Upper lobe of left lung (tissue), 6 donors: ENCODE results near the gene YIPF4. TPM values are rescaled to one million over a fixed set of nuclear protein-coding genes. Genes with fewer than 3 reads are reported as not detected.

Source experiments
- ATAC-seq, 2 donors: fragments of 200-7000 bp; cut with Tn5 transposase; one replicate each; pipeline ENCODE4 v1.9.1; 2022; ENCODE audit warnings: mild to moderate bottlenecking in 2 of 2, moderate library complexity in 2 of 2; ENCODE audit not compliant: low FRiP score in 2 of 2
- DNase-seq, 2 donors: peaks; one replicate each; pipeline ENCODE4 v3.0.0-alpha.2; 2019 to 2020
- H3K27ac ChIP-seq, 4 donors: fragments of 200-600 bp; sonication (generic); one replicate each; pipeline ENCODE4 v1.5.1; 2016 to 2019
- H3K27me3 ChIP-seq, 4 donors: fragments of 200-600 bp; sonication (generic); one replicate each; pipeline ENCODE4 v1.5.1; 2017 to 2019
- H3K36me3 ChIP-seq, 4 donors: fragments of 200-600 bp; sonication (generic); one replicate each; pipeline ENCODE4 v1.5.1; 2016 to 2019
- H3K4me1 ChIP-seq, 4 donors: fragments of 200-600 bp; sonication (generic); one replicate each; pipeline ENCODE4 v1.5.1; 2018 to 2019
- H3K4me3 ChIP-seq, 4 donors: fragments of 200-600 bp; sonication (generic); one replicate each; pipeline ENCODE4 v1.5.1; 2017 to 2019; ENCODE audit warnings: mild to moderate bottlenecking in 2 of 4, moderate library complexity in 1 of 4
- H3K9me3 ChIP-seq, 4 donors: fragments of 200-600 bp; sonication (generic); one replicate each; pipeline ENCODE4 v1.5.1; 2018 to 2019
- EP300 ChIP-seq, 4 donors: sonication (generic); formaldehyde crosslinking; IDR thresholded peaks; one replicate each; pipeline ENCODE4 v1.5.1; 2017; ENCODE audit warnings: antibody characterized with exemption in 4 of 4, control low read depth in 2 of 4
- POLR2A ChIP-seq, 4 donors: fragments of 450-650 bp; IDR thresholded peaks; one replicate each; pipeline ENCODE4 v1.5.1; 2016 to 2017; ENCODE audit warnings: antibody characterized with exemption in 4 of 4, mild to moderate bottlenecking in 2 of 4
- POLR2AphosphoS5 ChIP-seq, 2 donors: sonication (generic); formaldehyde crosslinking; IDR thresholded peaks; one replicate each; pipeline ENCODE4 v1.5.1; 2017; ENCODE audit warnings: antibody characterized with exemption in 2 of 2
- WGBS, 2 donors: methylation state at CpG; one replicate each; pipeline ENCODE4 v1.1.5; 2017 to 2018; 5-methylcytosine and 5-hydroxymethylcytosine counted together
- total RNA-seq, 6 donors: library from RNA; depleted of rRNA in 4 of 6; stranded (reverse); fragments of >200 nt in 4 of 6; gene quantifications; one replicate each; pipeline versions ENCODE4 v1.1.0 to v1.2.1, GENCODE V29; 2016 to 2021
- TF ChIP-seq, protein P1 (sequence below), 6 experiments: fragments of 450-650 bp in 4 of 6; fragments of 200-600 bp in 2 of 6; sonication (generic) in 2 of 6; IDR thresholded peaks; one replicate each; pipeline ENCODE4 v1.5.1; 2016 to 2019; ENCODE audit warnings: antibody characterized with exemption in 6 of 6
- donor health status: DM: no; HTN: no; CAD: no; lungs with moderate emphysema.
- donor health status: DM: no; HTN: yes; CAD: no; lungs with severe emphysema.

Gene YIPF4
- total RNA-seq, 6 donors from 2014 or later: 13.1 to 46.5 (median 18.9) TPM

DNA sequence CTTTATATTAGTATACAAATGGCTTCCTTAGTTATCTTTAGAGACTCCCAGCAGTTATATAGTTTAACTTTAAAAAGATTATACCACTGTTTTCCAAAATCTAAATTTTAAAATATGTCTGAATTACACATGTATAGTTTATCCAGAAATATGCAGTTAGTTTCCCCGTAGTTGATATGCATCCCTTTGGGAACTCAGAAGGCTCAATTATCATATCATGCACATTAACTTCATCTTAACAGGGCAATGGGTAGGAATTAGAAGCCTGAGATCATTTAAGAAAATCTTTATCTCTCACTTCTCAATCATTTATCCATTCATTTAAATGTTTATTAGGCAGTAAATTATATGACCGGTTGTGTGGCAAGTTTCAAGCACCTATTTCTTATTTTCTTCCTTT lies 40.2 kb upstream of the YIPF4 start:
- no peak overlapping the region for H3K27ac ChIP-seq
- TF ChIP-seq EP300 (IDR thresholded peaks at IDR 0.05) (no peak), POLR2AphosphoS5 (IDR thresholded peaks at IDR 0.05) (no peak), POLR2A (IDR thresholded peaks at IDR 0.05) (no peak)
- TF ChIP-seq, protein P1, sequence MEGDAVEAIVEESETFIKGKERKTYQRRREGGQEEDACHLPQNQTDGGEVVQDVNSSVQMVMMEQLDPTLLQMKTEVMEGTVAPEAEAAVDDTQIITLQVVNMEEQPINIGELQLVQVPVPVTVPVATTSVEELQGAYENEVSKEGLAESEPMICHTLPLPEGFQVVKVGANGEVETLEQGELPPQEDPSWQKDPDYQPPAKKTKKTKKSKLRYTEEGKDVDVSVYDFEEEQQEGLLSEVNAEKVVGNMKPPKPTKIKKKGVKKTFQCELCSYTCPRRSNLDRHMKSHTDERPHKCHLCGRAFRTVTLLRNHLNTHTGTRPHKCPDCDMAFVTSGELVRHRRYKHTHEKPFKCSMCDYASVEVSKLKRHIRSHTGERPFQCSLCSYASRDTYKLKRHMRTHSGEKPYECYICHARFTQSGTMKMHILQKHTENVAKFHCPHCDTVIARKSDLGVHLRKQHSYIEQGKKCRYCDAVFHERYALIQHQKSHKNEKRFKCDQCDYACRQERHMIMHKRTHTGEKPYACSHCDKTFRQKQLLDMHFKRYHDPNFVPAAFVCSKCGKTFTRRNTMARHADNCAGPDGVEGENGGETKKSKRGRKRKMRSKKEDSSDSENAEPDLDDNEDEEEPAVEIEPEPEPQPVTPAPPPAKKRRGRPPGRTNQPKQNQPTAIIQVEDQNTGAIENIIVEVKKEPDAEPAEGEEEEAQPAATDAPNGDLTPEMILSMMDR (IDR thresholded peaks at IDR 0.05): no peak
- H3K27me3 ChIP-seq: no peaks in the 10 kb centered on the region
- ATAC-seq (no peak), DNase-seq (no peak)
- no peak overlapping the region for H3K4me3 ChIP-seq
- H3K4me1 ChIP-seq: no peaks in the 10 kb centered on the region
- H3K36me3 ChIP-seq: peaks cover 0 to 9% (median 2%) of the 10 kb centered on the region in 4 donors
- 93 to 94% methylated on average over 2 of the region's 2 CpGs for WGBS, 2 donors
- no peaks in the 10 kb centered on the region for H3K9me3 ChIP-seq

DNA sequence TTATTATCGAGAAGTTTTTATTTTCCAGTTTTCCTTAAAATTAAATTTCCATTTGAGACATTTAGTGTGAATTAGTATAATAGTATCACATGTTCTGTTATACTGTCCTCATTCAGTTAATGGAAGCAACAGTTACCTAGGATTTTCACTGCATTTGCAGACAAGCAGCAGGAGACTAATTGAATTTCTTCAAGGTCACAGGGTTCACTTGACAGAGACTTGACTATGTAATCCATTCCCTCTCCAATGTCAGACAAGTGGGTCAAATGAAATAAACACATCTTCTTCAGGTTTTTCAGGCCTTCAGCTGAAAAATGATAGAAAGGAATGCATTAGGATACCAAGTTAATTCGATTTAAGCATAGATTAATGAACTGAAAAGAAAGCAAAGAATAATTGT lies 39.7 kb upstream of the YIPF4 start:
- TF ChIP-seq POLR2AphosphoS5 (IDR thresholded peaks at IDR 0.05) (no peak), POLR2A (IDR thresholded peaks at IDR 0.05) (no peak), EP300 (IDR thresholded peaks at IDR 0.05) (no peak)
- TF ChIP-seq, protein P1 (IDR thresholded peaks at IDR 0.05): no peak

GRCh38 chr2:32242331-32242730 lies 35.4 kb upstream of the YIPF4 start:
- no peak overlapping the region for H3K27ac ChIP-seq
- H3K36me3 ChIP-seq: peaks cover 0 to 9% (median 2%) of the 10 kb centered on the region in 4 donors
- TF ChIP-seq POLR2AphosphoS5 (IDR thresholded peaks at IDR 0.05): no peak
- no peak for TF ChIP-seq EP300 (IDR thresholded peaks at IDR 0.05)
- no peak for TF ChIP-seq POLR2A (IDR thresholded peaks at IDR 0.05)
- TF ChIP-seq, protein P1 (IDR thresholded peaks at IDR 0.05): no peak
- no peak for DNase-seq
- no peak for ATAC-seq
- 94% methylated on average over 3 of the region's 3 CpGs for WGBS, 2 donors
- H3K4me1 ChIP-seq: no peaks in the 10 kb centered on the region
- H3K4me3 ChIP-seq: no peak overlapping the region
- H3K9me3 ChIP-seq: no peaks in the 10 kb centered on the region
- no peaks in the 10 kb centered on the region for H3K27me3 ChIP-seq

More for the DNA sequence above, 39.7 kb upstream of the YIPF4 start:
- no peaks in the 10 kb centered on the region for H3K4me1 ChIP-seq
- 87 to 91% methylated on average over 2 of the region's 2 CpGs for WGBS, 2 donors
- H3K4me3 ChIP-seq: no peak overlapping the region
- H3K36me3 ChIP-seq: peaks cover 0 to 9% (median 2%) of the 10 kb centered on the region in 4 donors
- H3K9me3 ChIP-seq: no peaks in the 10 kb centered on the region
- H3K27me3 ChIP-seq: no peaks in the 10 kb centered on the region
- ATAC-seq (no peak), DNase-seq (no peak)
- H3K27ac ChIP-seq: no peak overlapping the region

GRCh38 chr2:32246911-32247310 lies 30.8 kb upstream of the YIPF4 start:
- Histone ChIP-seq H3K27ac (no peak overlapping the region), H3K36me3 (no peaks in the 10 kb centered on the region), H3K27me3 (no peaks in the 10 kb centered on the region), H3K4me3 (no peak overlapping the region), H3K9me3 (no peaks in the 10 kb centered on the region), H3K4me1 (no peaks in the 10 kb centered on the region)
- no peak for DNase-seq
- 74 to 85% methylated on average over 4 of the region's 4 CpGs for WGBS, 2 donors
- TF ChIP-seq EP300 (IDR thresholded peaks at IDR 0.05) (no peak), POLR2A (IDR thresholded peaks at IDR 0.05) (no peak), POLR2AphosphoS5 (IDR thresholded peaks at IDR 0.05) (no peak)
- TF ChIP-seq, protein P1 (IDR thresholded peaks at IDR 0.05): no peak
- ATAC-seq: no peak

DNA sequence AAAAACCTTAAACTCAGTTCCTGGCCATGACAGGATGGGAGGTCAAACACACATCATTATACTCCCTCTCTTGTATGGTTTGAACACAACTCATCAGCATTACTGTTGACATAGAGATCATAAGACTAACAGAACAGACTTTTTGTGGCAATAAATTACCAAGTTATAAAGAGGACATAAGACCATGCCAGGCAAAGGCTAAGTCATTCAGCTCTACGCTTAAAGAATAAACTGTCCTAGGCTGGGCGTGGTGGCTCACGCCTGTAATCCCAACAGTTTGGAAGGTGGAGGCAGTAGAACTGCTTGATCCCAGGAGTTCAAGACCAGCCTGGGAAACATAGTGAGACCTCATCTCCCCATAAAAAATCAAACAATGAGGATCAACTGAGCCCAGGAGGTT lies 29.4 kb upstream of the YIPF4 start:
- ATAC-seq: no peak

More for the DNA sequence above, 29.4 kb upstream of the YIPF4 start:
- no peaks in the 10 kb centered on the region for H3K27me3 ChIP-seq
- H3K36me3 ChIP-seq: no peaks in the 10 kb centered on the region
- no peaks in the 10 kb centered on the region for H3K4me1 ChIP-seq
- TF ChIP-seq, protein P1 (IDR thresholded peaks at IDR 0.05): no peak
- TF ChIP-seq POLR2A (IDR thresholded peaks at IDR 0.05) (no peak), EP300 (IDR thresholded peaks at IDR 0.05) (no peak), POLR2AphosphoS5 (IDR thresholded peaks at IDR 0.05) (no peak)
- no peak for DNase-seq
- no peaks in the 10 kb centered on the region for H3K9me3 ChIP-seq
- no peak overlapping the region for H3K27ac ChIP-seq
- 78 to 98% methylated on average over 3 of the region's 3 CpGs for WGBS, 2 donors
- no peak overlapping the region for H3K4me3 ChIP-seq
